Medulla oblongata (tissue), 1 donor: ENCODE results near the gene NTF4.
"Not testable (repeated sequence)": the region's sequence is repeated elsewhere in the genome, so short reads cannot be mapped to it uniquely, and the experiment has no call there.

Source experiments
- DNase-seq: peaks from one replicate; pipeline ENCODE4 v3.0.0-alpha.2; 2015; ENCODE audit errors: extremely low spot score

The NTF4 gene

GRCh38 chr19:49056902-49057596 is 7.6 kb downstream of the NTF4 start:
- DNase-seq, result not testable (repeated sequence)

GRCh38 chr19:49056101-49056901 is 8.3 kb downstream of the NTF4 start:
- DNase-seq, result peak; percentile 32

GRCh38 chr19:49050376-49051033 is 14.1 kb downstream of the NTF4 start:
- DNase-seq, result not testable (repeated sequence)

GRCh38 chr19:49049834-49050233 is 14.8 kb downstream of the NTF4 start:
- not testable (repeated sequence) for DNase-seq

- not testable (repeated sequence) for DNase-seq
Measured at GRCh38 chr19:49049011-49049410, 15.6 kb downstream of the NTF4 start, which contains the start of gene CGB8. Gene CGB8, minus strand, starts transcription at chr19:49049111. Its CDS starts 372 bp downstream, at chr19:49048739.

- DNase-seq, result not testable (repeated sequence)
Measured at GRCh38 chr19:49043548-49043947, 21.1 kb downstream of the NTF4 start, which contains the start of gene CGB5. Gene CGB5, plus strand, starts transcription at chr19:49043848. Its CDS starts 362 bp downstream, at chr19:49044210.

- not testable (repeated sequence) for DNase-seq
Measured at GRCh38 chr19:49042666-49043065, 22.0 kb downstream of the NTF4 start.

GRCh38 chr19:49042177-49042576 is 22.4 kb downstream of the NTF4 start:
- DNase-seq, result no peak

GRCh38 chr19:49039736-49040135 is 24.9 kb downstream of the NTF4 start:
- not testable (repeated sequence) for DNase-seq

- not testable (repeated sequence) for DNase-seq
Measured at GRCh38 chr19:49038557-49039276, 25.9 kb downstream of the NTF4 start.

- not testable (repeated sequence) for DNase-seq
Measured at GRCh38 chr19:49038111-49038510, 26.5 kb downstream of the NTF4 start.

GRCh38 chr19:49036815-49037214 is 27.8 kb downstream of the NTF4 start, which contains the start of gene CGB1:
Gene CGB1, minus strand, starts transcription at chr19:49036895. Its CDS starts 184 bp downstream, at chr19:49036711.
- DNase-seq, result not testable (repeated sequence)

- not testable (repeated sequence) for DNase-seq
Measured at GRCh38 chr19:49031642-49032301, 32.8 kb downstream of the NTF4 start, which contains the start of gene CGB2. Gene CGB2, plus strand, starts transcription at chr19:49031890. Its CDS starts 206 bp downstream, at chr19:49032096.

GRCh38 chr19:49030323-49030722 is 34.3 kb downstream of the NTF4 start:
- DNase-seq, result not testable (repeated sequence)

GRCh38 chr19:49029749-49030148 is 34.9 kb downstream of the NTF4 start:
- not testable (repeated sequence) for DNase-seq

GRCh38 chr19:49028686-49029085 is 35.9 kb downstream of the NTF4 start:
- not testable (repeated sequence) for DNase-seq

GRCh38 chr19:49025599-49025998 is 39.0 kb downstream of the NTF4 start:
- not testable (repeated sequence) for DNase-seq

- not testable (repeated sequence) for DNase-seq
Measured at GRCh38 chr19:49025088-49025487, 39.5 kb downstream of the NTF4 start.

- not testable (repeated sequence) for DNase-seq
Measured at GRCh38 chr19:49024233-49024632, 40.4 kb downstream of the NTF4 start, which contains the start of gene CGB3. Gene CGB3, minus strand, starts transcription at chr19:49024333. Its CDS starts 362 bp downstream, at chr19:49023971.

GRCh38 chr19:49022116-49022515 is 42.5 kb downstream of the NTF4 start:
- no peak for DNase-seq
